CD8-positive, alpha-beta memory T cell (primary cell): Measurements from ENCODE around the gene FNDC3B. TPM values are rescaled to one million over a fixed set of nuclear protein-coding genes. Genes with fewer than 3 reads are reported as not detected.
"Not testable (repeated sequence)": the region's sequence is repeated elsewhere in the genome, so short reads cannot be mapped to it uniquely, and the experiment has no call there.

ENCODE experiments used
- CTCF ChIA-PET: fragments of 350-600 bp; sonication (Branson Sonifier 250); formaldehyde crosslinking; loops from one replicate; lab custom pipeline; 2021; ENCODE audit warnings: antibody characterized with exemption; lab: Charles Lee
- POLR2A ChIA-PET: fragments of 350-600 bp; sonication (Branson Sonifier 250); formaldehyde crosslinking; loops from one replicate; lab custom pipeline; 2021; ENCODE audit warnings: antibody characterized with exemption; lab: Charles Lee
- DNase-seq, 5 donors: peaks; one replicate each; pipeline versions ENCODE4 v3.0.0 to v3.0.0-alpha.2; 2020 to 2022; ENCODE audit warnings: mixed read lengths in 1 of 5
- H3K27ac ChIP-seq: one replicate; pipeline ENCODE4 v1.7.0; 2013; ENCODE audit warnings: low read depth, mild to moderate bottlenecking, low read length, moderate library complexity
- H3K27me3 ChIP-seq: 2 replicates; pipeline ENCODE4 v1.7.0; 2013; ENCODE audit warnings: low read length, mild to moderate bottlenecking; ENCODE audit not compliant: insufficient read depth, poor library complexity, severe bottlenecking
- H3K36me3 ChIP-seq: 2 replicates; pipeline ENCODE4 v1.7.0; 2013; ENCODE audit warnings: mild to moderate bottlenecking, low read length, moderate library complexity; ENCODE audit not compliant: insufficient read depth
- H3K4me1 ChIP-seq: 2 replicates; pipeline ENCODE4 v1.7.0; 2013; ENCODE audit warnings: mild to moderate bottlenecking, low read length, moderate library complexity; ENCODE audit not compliant: insufficient read depth
- H3K4me3 ChIP-seq: 2 replicates; pipeline ENCODE4 v1.7.0; 2013; ENCODE audit warnings: mild to moderate bottlenecking, low read length
- H3K9me3 ChIP-seq: 2 replicates; pipeline ENCODE4 v1.7.0; 2013; ENCODE audit warnings: mild to moderate bottlenecking, low read length
- H3K27ac Mint-ChIP-seq, 8 donors: one replicate each; pipeline ENCODE4 v1.8.0; 2020 to 2021; ENCODE audit warnings: mixed read lengths in 8 of 8, mild to moderate bottlenecking in 6 of 8, inconsistent platforms in 3 of 8, moderate library complexity in 3 of 8
- H3K27me3 Mint-ChIP-seq, 2 donors: one replicate each; pipeline ENCODE4 v1.8.0; 2020 to 2021; ENCODE audit warnings: mixed read lengths in 2 of 2, mild to moderate bottlenecking in 1 of 2, moderate library complexity in 1 of 2
- H3K36me3 Mint-ChIP-seq, 3 donors: one replicate each; pipeline ENCODE4 v1.8.0; 2020 to 2021; ENCODE audit warnings: mixed read lengths in 3 of 3, inconsistent platforms in 1 of 3, mild to moderate bottlenecking in 1 of 3
- H3K4me1 Mint-ChIP-seq, 3 donors: one replicate each; pipeline ENCODE4 v1.8.0; 2020 to 2021; ENCODE audit warnings: mixed read lengths in 3 of 3, inconsistent platforms in 1 of 3, mild to moderate bottlenecking in 1 of 3
- H3K4me3 Mint-ChIP-seq, 7 donors: one replicate each; pipeline ENCODE4 v1.8.0; 2020 to 2021; ENCODE audit warnings: mixed read lengths in 7 of 7, mild to moderate bottlenecking in 6 of 7, moderate library complexity in 4 of 7, inconsistent platforms in 2 of 7
- H3K9me3 Mint-ChIP-seq, 5 donors: one replicate each; pipeline ENCODE4 v1.8.0; 2020 to 2022; ENCODE audit warnings: mixed read lengths in 5 of 5, mild to moderate bottlenecking in 3 of 5, moderate library complexity in 2 of 5, inconsistent platforms in 1 of 5
- polyA plus RNA-seq: library from polyadenylated mRNA; unstranded; fragments of 300-500 nt; fragmentation: Illumina TruSeq; gene quantifications from one replicate; pipeline ENCODE4 v1.2.3, GENCODE V29; 2021
- total RNA-seq, 2 experiments: library from RNA; stranded (reverse); gene quantifications; one replicate each; pipeline ENCODE4 v1.2.3, GENCODE V29; 2021

The FNDC3B gene
- total and polyA plus RNA-seq, 3 experiments from 2014 or later = 8.7 to 18.6 (median 17.4) TPM

- no peak overlapping the region for H3K4me3 Mint-ChIP-seq
These were observed 208.3 kb downstream of the FNDC3B start for GRCh38 chr3:172247525-172248274.

GRCh38 chr3:172249039-172249438, 209.7 kb downstream of the FNDC3B start:
- no peaks in the 10 kb centered on the region for H3K9me3 Mint-ChIP-seq
- Histone ChIP-seq H3K36me3 (no peaks in the 10 kb centered on the region), H3K4me3 (no peak overlapping the region), H3K9me3 (no peaks in the 10 kb centered on the region), H3K27me3 (no peaks in the 10 kb centered on the region), H3K4me1 (no peaks in the 10 kb centered on the region), H3K27ac (no peak overlapping the region)
- ChIA-PET CTCF (no interaction called here), POLR2A (no interaction called here)
- no peak overlapping the region for H3K27ac Mint-ChIP-seq
- H3K36me3 Mint-ChIP-seq = peaks cover 9 to 18% (median 14%) of the 10 kb centered on the region in 3 donors
- DNase-seq = no peak
- peaks cover 0 to 4% of the 10 kb centered on the region in 2 donors for H3K27me3 Mint-ChIP-seq
- H3K4me1 Mint-ChIP-seq = peaks cover 3 to 8% (median 6%) of the 10 kb centered on the region in 3 donors
- no peak overlapping the region for H3K4me3 Mint-ChIP-seq

More at GRCh38 chr3:172247525-172248274, 208.3 kb downstream of the FNDC3B start:
- H3K27me3 ChIP-seq = no peaks in the 10 kb centered on the region
- peaks cover 2 to 10% (median 4%) of the 10 kb centered on the region in 5 donors for H3K9me3 Mint-ChIP-seq
- CTCF ChIA-PET = no interaction called here
- POLR2A ChIA-PET = no interaction called here
- peaks cover 14 to 22% (median 17%) of the 10 kb centered on the region in 3 donors for H3K36me3 Mint-ChIP-seq
- H3K36me3 ChIP-seq = no peaks in the 10 kb centered on the region
- H3K27ac Mint-ChIP-seq = no peak overlapping the region
- DNase-seq = no peak
- H3K9me3 ChIP-seq = no peaks in the 10 kb centered on the region
- H3K4me1 Mint-ChIP-seq = peaks cover 7 to 14% (median 11%) of the 10 kb centered on the region in 3 donors
- no peak overlapping the region for H3K4me3 ChIP-seq
- H3K27me3 Mint-ChIP-seq = peaks cover 0 to 4% of the 10 kb centered on the region in 2 donors
- H3K4me1 ChIP-seq = no peaks in the 10 kb centered on the region
- no peak overlapping the region for H3K27ac ChIP-seq

- Mint-ChIP-seq H3K36me3 (peaks cover 12 to 26% (median 15%) of the 10 kb centered on the region in 3 donors), H3K4me3 (no peak overlapping the region), H3K4me1 (peaks cover 0 to 1% (median 0%) of the 10 kb centered on the region in 3 donors), H3K27ac (peak overlapping the region in 1 of 8 donors; percentile 57), H3K27me3 (no peaks in the 10 kb centered on the region), H3K9me3 (no peaks in the 10 kb centered on the region)
- H3K27ac ChIP-seq = no peak overlapping the region
- CTCF ChIA-PET = no interaction called here
- DNase-seq = no peak
- no peaks in the 10 kb centered on the region for H3K9me3 ChIP-seq
- no peak overlapping the region for H3K4me3 ChIP-seq
- H3K4me1 ChIP-seq = no peaks in the 10 kb centered on the region
- POLR2A ChIA-PET = no interaction called here
- no peaks in the 10 kb centered on the region for H3K36me3 ChIP-seq
- H3K27me3 ChIP-seq = no peaks in the 10 kb centered on the region
These were observed 211.8 kb downstream of the FNDC3B start for GRCh38 chr3:172251211-172251610.

- CTCF ChIA-PET = no interaction called here
- Mint-ChIP-seq H3K27ac (no peak overlapping the region), H3K4me3 (no peak overlapping the region), H3K27me3 (no peaks in the 10 kb centered on the region), H3K4me1 (peaks cover 0 to 1% (median 0%) of the 10 kb centered on the region in 3 donors), H3K36me3 (peaks cover 14 to 24% (median 15%) of the 10 kb centered on the region in 3 donors), H3K9me3 (no peaks in the 10 kb centered on the region)
- POLR2A ChIA-PET = no interaction called here
- no peak overlapping the region for H3K27ac ChIP-seq
- H3K4me3 ChIP-seq = no peak overlapping the region
- no peaks in the 10 kb centered on the region for H3K4me1 ChIP-seq
- H3K27me3 ChIP-seq = no peaks in the 10 kb centered on the region
- H3K36me3 ChIP-seq = no peaks in the 10 kb centered on the region
- DNase-seq = no peak
- H3K9me3 ChIP-seq = no peaks in the 10 kb centered on the region
These were observed 213.8 kb downstream of the FNDC3B start for GRCh38 chr3:172253200-172253599.

- H3K4me3 Mint-ChIP-seq = no peak overlapping the region
- H3K9me3 ChIP-seq = no peaks in the 10 kb centered on the region
- ChIA-PET POLR2A (no interaction called here), CTCF (interaction anchor here (1.3 kb wide), 1 partner anchor 12 kb away, joined by 4 read pairs; no protein-coding TSS in a partner anchor)
- DNase-seq = no peak
- no peaks in the 10 kb centered on the region for H3K4me1 ChIP-seq
- no peak overlapping the region for H3K27ac ChIP-seq
- no peaks in the 10 kb centered on the region for H3K36me3 ChIP-seq
- no peaks in the 10 kb centered on the region for H3K9me3 Mint-ChIP-seq
- H3K36me3 Mint-ChIP-seq = peaks cover 15 to 26% (median 22%) of the 10 kb centered on the region in 3 donors
- H3K27ac Mint-ChIP-seq = no peak overlapping the region
- no peaks in the 10 kb centered on the region for H3K27me3 ChIP-seq
- peaks cover 0 to 1% (median 0%) of the 10 kb centered on the region in 3 donors for H3K4me1 Mint-ChIP-seq
- no peak overlapping the region for H3K4me3 ChIP-seq
- no peaks in the 10 kb centered on the region for H3K27me3 Mint-ChIP-seq
These were observed 215.2 kb downstream of the FNDC3B start for GRCh38 chr3:172254542-172254941.

GRCh38 chr3:172255321-172255720, 215.9 kb downstream of the FNDC3B start:
- H3K36me3 ChIP-seq, H3K9me3 ChIP-seq, DNase-seq, H3K27me3 ChIP-seq, POLR2A ChIA-PET, H3K4me3 Mint-ChIP-seq, H3K27ac ChIP-seq, H3K27ac Mint-ChIP-seq, H3K4me3 ChIP-seq, H3K4me1 ChIP-seq, H3K4me1 Mint-ChIP-seq, H3K9me3 Mint-ChIP-seq, H3K27me3 Mint-ChIP-seq: not testable (repeated sequence)
- peaks cover 18 to 25% (median 25%) of the 10 kb centered on the region in 3 donors for H3K36me3 Mint-ChIP-seq
- CTCF ChIA-PET = interaction anchor here (1.3 kb wide), 1 partner anchor 11 kb away, joined by 4 read pairs; no protein-coding TSS in a partner anchor

GRCh38 chr3:172256101-172256734, 216.8 kb downstream of the FNDC3B start:
- peaks cover 18 to 28% (median 26%) of the 10 kb centered on the region in 3 donors for H3K36me3 Mint-ChIP-seq
- POLR2A ChIA-PET = no interaction called here
- Histone ChIP-seq H3K36me3 (no peaks in the 10 kb centered on the region), H3K4me3 (no peak overlapping the region), H3K27ac (no peak overlapping the region), H3K4me1 (no peaks in the 10 kb centered on the region), H3K27me3 (no peaks in the 10 kb centered on the region), H3K9me3 (no peaks in the 10 kb centered on the region)
- H3K4me1 Mint-ChIP-seq = peaks cover 0 to 1% (median 0%) of the 10 kb centered on the region in 3 donors
- no peaks in the 10 kb centered on the region for H3K27me3 Mint-ChIP-seq
- H3K27ac Mint-ChIP-seq = no peak overlapping the region
- no peaks in the 10 kb centered on the region for H3K9me3 Mint-ChIP-seq
- CTCF ChIA-PET = no interaction called here
- no peak overlapping the region for H3K4me3 Mint-ChIP-seq
- DNase-seq = no peak
